GM13976 (cell line): ENCODE results near the gene POLR2J.
"Not testable (repeated sequence)": the region's sequence is repeated elsewhere in the genome, so short reads cannot be mapped to it uniquely, and the experiment has no call there.

Experiments used
- DNase-seq: peaks from one replicate; pipeline ENCODE4 v3.0.0; 2012; ENCODE audit warnings: low spot score
- in situ Hi-C: fragments of 300-500 bp; cut with MboI; formaldehyde crosslinking; loops from one replicate; pipeline ENCODE4 v1.12.0; 2022; ENCODE audit warnings: low sequenced_read_pairs, mixed read lengths, inconsistent platforms; ENCODE audit not compliant: unreplicated experiment
- TF ChIP-seq, protein P1 (sequence below): IDR thresholded peaks from 2 replicates; pipeline ENCODE4 v1.5.1; 2012; ENCODE audit warnings: borderline replicate concordance, mild to moderate bottlenecking; ENCODE audit not compliant: insufficient read depth; ENCODE audit errors: extremely low read depth, missing control alignments, control extremely low read depth

Gene POLR2J

GRCh38 chr7:102460467-102460866 is 18.3 kb downstream of the POLR2J start:
- TF ChIP-seq, protein P1, sequence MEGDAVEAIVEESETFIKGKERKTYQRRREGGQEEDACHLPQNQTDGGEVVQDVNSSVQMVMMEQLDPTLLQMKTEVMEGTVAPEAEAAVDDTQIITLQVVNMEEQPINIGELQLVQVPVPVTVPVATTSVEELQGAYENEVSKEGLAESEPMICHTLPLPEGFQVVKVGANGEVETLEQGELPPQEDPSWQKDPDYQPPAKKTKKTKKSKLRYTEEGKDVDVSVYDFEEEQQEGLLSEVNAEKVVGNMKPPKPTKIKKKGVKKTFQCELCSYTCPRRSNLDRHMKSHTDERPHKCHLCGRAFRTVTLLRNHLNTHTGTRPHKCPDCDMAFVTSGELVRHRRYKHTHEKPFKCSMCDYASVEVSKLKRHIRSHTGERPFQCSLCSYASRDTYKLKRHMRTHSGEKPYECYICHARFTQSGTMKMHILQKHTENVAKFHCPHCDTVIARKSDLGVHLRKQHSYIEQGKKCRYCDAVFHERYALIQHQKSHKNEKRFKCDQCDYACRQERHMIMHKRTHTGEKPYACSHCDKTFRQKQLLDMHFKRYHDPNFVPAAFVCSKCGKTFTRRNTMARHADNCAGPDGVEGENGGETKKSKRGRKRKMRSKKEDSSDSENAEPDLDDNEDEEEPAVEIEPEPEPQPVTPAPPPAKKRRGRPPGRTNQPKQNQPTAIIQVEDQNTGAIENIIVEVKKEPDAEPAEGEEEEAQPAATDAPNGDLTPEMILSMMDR = no peak
- no peak for DNase-seq
- in situ Hi-C loops = no loop called here

DNA sequence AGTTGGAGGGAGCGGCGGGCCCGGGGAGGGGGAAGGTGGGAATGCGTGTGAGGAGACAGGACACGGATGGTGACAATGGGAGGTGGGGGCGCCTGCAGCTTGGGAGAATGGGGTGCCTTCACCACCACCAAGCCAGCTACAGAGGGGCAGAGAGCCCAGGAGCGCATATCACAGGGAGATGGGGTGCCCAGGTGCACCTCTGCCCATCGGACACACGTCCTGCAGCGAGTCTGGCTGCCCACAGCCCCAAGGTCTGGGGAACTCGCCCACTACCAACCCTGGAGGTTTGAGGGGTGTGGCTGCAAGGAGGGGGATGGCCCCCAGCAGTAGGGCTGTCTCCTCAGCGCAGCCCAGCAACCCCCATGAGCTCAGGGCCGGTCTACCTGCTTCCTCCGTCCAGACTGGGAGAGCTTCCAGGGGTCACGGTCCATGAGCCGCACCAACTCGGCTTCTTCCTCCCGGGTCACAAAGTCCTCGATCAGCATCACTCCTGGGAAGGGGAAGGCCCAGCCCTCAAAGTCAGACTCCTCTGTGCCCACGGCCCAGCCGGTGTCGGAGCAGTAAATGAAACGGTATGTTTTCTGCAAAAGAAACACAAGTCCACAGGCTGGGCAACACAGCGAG is 19.4 kb downstream of the POLR2J start:
- TF ChIP-seq, protein P1 = no peak
- in situ Hi-C loops = no loop called here
- DNase-seq = no peak

- in situ Hi-C loops = no loop called here
- TF ChIP-seq, protein P1 = no peak
- DNase-seq = no peak
These were observed 21.3 kb downstream of the POLR2J start for GRCh38 chr7:102457352-102457924.

GRCh38 chr7:102456327-102456726 is 22.4 kb downstream of the POLR2J start:
- in situ Hi-C loops = no loop called here
- TF ChIP-seq, protein P1 = no peak
- no peak for DNase-seq

GRCh38 chr7:102455596-102455995 is 23.1 kb downstream of the POLR2J start:
- no peak for DNase-seq
- in situ Hi-C loops = no loop called here
- TF ChIP-seq, protein P1 = no peak

- in situ Hi-C loops, DNase-seq: not testable (repeated sequence)
These were observed 23.8 kb downstream of the POLR2J start for GRCh38 chr7:102454932-102455331.

DNA sequence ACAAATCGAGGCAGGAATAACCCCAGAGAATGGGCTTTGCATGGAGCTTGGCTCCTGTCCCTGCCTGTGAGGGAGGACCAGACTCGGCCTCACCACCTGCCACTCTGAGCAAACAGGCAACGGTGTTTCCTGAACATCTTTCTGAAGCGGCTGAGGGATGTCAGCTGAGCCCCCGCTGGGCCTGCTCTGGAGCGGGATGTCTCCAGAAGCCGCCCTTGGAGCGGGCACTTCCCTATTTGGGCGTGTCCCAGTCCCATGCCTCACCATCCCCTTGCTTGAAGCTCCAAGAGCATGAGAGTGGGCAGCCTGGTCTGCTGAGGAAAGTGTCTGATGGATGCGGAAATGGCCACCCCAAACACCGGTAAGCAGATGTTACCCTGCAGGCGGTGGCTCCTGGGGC is 24.3 kb downstream of the POLR2J start:
- in situ Hi-C loops = no loop called here
- TF ChIP-seq, protein P1 = no peak
- DNase-seq = no peak
